LNCaP clone FGC (cell line): ENCODE results near the gene SUCLG2.
A peak's percentile ranks its signal among the peaks of the same experiment; 100 is the strongest.

Experiments used
- DNase-seq: peaks from one replicate; pipeline ENCODE4 v3.0.0-alpha.2; 2011; ENCODE audit warnings: low read depth
- H3K4me3 ChIP-seq: 2 replicates; pipeline ENCODE4 v1.5.1; 2011; ENCODE audit warnings: mild to moderate bottlenecking, low read depth, low read length, control low read depth
- CTCF ChIP-seq: IDR thresholded peaks from 2 replicates; pipeline ENCODE4 v1.5.1; 2012; ENCODE audit warnings: mild to moderate bottlenecking; ENCODE audit not compliant: control insufficient read depth, insufficient read depth; ENCODE audit errors: extremely low read depth

The SUCLG2 gene

GRCh38 chr3:67662733-67663132 is 8.3 kb upstream of the SUCLG2 start:
- no peak for DNase-seq
- no peak overlapping the region for H3K4me3 ChIP-seq
- no peak for TF ChIP-seq CTCF

- H3K4me3 ChIP-seq, result no peak overlapping the region
- DNase-seq, result no peak
- no peak for TF ChIP-seq CTCF
Observed at GRCh38 chr3:67661089-67661488, 6.7 kb upstream of the SUCLG2 start.

GRCh38 chr3:67657192-67657591 is 2.8 kb upstream of the SUCLG2 start:
- no peak overlapping the region for H3K4me3 ChIP-seq
- no peak for TF ChIP-seq CTCF
- DNase-seq, result no peak

GRCh38 chr3:67656614-67657013 is 2.2 kb upstream of the SUCLG2 start:
- no peak for DNase-seq
- TF ChIP-seq CTCF, result no peak
- no peak overlapping the region for H3K4me3 ChIP-seq

GRCh38 chr3:67655364-67656121 is 1.1 kb upstream of the SUCLG2 start:
- TF ChIP-seq CTCF, result no peak
- no peak for DNase-seq
- H3K4me3 ChIP-seq, result peak overlapping the region; percentile 64

GRCh38 chr3:67654844-67655177 is 399 bp upstream of the SUCLG2 start:
- no peak for TF ChIP-seq CTCF
- DNase-seq, result no peak
- peak overlapping the region; percentile 64 for H3K4me3 ChIP-seq
